Naive thymus-derived CD4-positive, alpha-beta T cell (primary cell): ENCODE results near the gene ELFN2. TPM values are rescaled to one million over a fixed set of nuclear protein-coding genes. Genes with fewer than 3 reads are reported as not detected.

Experiments
- ATAC-seq: fragments of 150-1000 bp; cut with Tn5 transposase; 2 replicates; pipeline ENCODE4 v1.10.0; 2021; ENCODE audit warnings: mild to moderate bottlenecking, moderate library complexity
- CTCF ChIA-PET: fragments of 350-600 bp; sonication (Branson Sonifier 250); formaldehyde crosslinking; loops from one replicate; lab custom pipeline; 2021; ENCODE audit warnings: antibody characterized with exemption; lab: Charles Lee
- POLR2A ChIA-PET: fragments of 350-600 bp; sonication (Branson Sonifier 250); formaldehyde crosslinking; loops from one replicate; lab custom pipeline; 2021; ENCODE audit warnings: antibody characterized with exemption, inconsistent platforms; lab: Charles Lee
- DNase-seq, 9 donors: peaks; one replicate each; pipeline versions ENCODE4 v3.0.0 to v3.0.0-alpha.2; 2020 to 2022; ENCODE audit warnings: mixed read lengths in 1 of 9
- H3K27ac ChIP-seq: one replicate; pipeline ENCODE4 v1.7.0; 2013; ENCODE audit warnings: mild to moderate bottlenecking, low read depth, low read length, moderate library complexity
- H3K27me3 ChIP-seq, 2 donors: one replicate each; pipeline ENCODE4 v1.7.0; 2013; ENCODE audit warnings: low read length in 2 of 2, mild to moderate bottlenecking in 2 of 2, moderate library complexity in 2 of 2; ENCODE audit not compliant: control insufficient read depth in 2 of 2, insufficient read depth in 2 of 2
- H3K36me3 ChIP-seq, 3 experiments: 1 replicate in 2 of 3; 2 replicates in 1 of 3; pipeline ENCODE4 v1.7.0; 2013; ENCODE audit warnings: low read length in 3 of 3, mild to moderate bottlenecking in 3 of 3, moderate library complexity in 1 of 3; ENCODE audit not compliant: insufficient read depth in 3 of 3, control insufficient read depth in 2 of 3
- H3K4me1 ChIP-seq, 2 donors: one replicate each; pipeline ENCODE4 v1.7.0; 2013; ENCODE audit warnings: low read length in 2 of 2, mild to moderate bottlenecking in 2 of 2, moderate library complexity in 1 of 2; ENCODE audit not compliant: control insufficient read depth in 2 of 2, insufficient read depth in 2 of 2
- H3K4me3 ChIP-seq: 2 replicates; pipeline ENCODE4 v1.7.0; 2013; ENCODE audit warnings: mild to moderate bottlenecking, low read length
- H3K9me3 ChIP-seq, 3 experiments: 1 replicate in 2 of 3; 2 replicates in 1 of 3; pipeline ENCODE4 v1.7.0; 2013; ENCODE audit warnings: low read length in 3 of 3; ENCODE audit not compliant: control insufficient read depth in 2 of 3
- H3K27ac Mint-ChIP-seq, 9 donors: one replicate each; pipeline ENCODE4 v1.8.0; 2020 to 2022; ENCODE audit warnings: mixed read lengths in 9 of 9, mild to moderate bottlenecking in 8 of 9, moderate library complexity in 5 of 9, inconsistent platforms in 2 of 9
- H3K27me3 Mint-ChIP-seq, 5 donors: one replicate each; pipeline ENCODE4 v1.8.0; 2021 to 2022; ENCODE audit warnings: mixed read lengths in 5 of 5, mild to moderate bottlenecking in 1 of 5
- H3K36me3 Mint-ChIP-seq, 5 donors: one replicate each; pipeline ENCODE4 v1.8.0; 2020 to 2022; ENCODE audit warnings: mixed read lengths in 5 of 5, mild to moderate bottlenecking in 3 of 5, inconsistent platforms in 1 of 5
- H3K4me1 Mint-ChIP-seq, 7 donors: one replicate each; pipeline ENCODE4 v1.8.0; 2020 to 2022; ENCODE audit warnings: mixed read lengths in 7 of 7, mild to moderate bottlenecking in 3 of 7, inconsistent platforms in 1 of 7
- H3K4me3 Mint-ChIP-seq, 10 donors: one replicate each; pipeline ENCODE4 v1.8.0; 2020 to 2022; ENCODE audit warnings: mild to moderate bottlenecking in 10 of 10, mixed read lengths in 10 of 10, moderate library complexity in 6 of 10, inconsistent platforms in 2 of 10
- H3K9me3 Mint-ChIP-seq, 11 donors: one replicate each; pipeline ENCODE4 v1.8.0; 2020 to 2022; ENCODE audit warnings: mixed read lengths in 11 of 11, mild to moderate bottlenecking in 4 of 11, inconsistent platforms in 1 of 11, moderate library complexity in 1 of 11
- intact Hi-C, 2 donors: fragments of 100-400 bp; cut with micrococcal nuclease; formaldehyde crosslinking; loops; one replicate each; pipeline ENCODE4 v1.15.1; 2023
- polyA plus RNA-seq, 2 donors: library from polyadenylated mRNA; unstranded; fragments of 300-500 nt; fragmentation: Illumina TruSeq; gene quantifications; one replicate each; pipeline ENCODE4 v1.2.3, GENCODE V29; 2021
- total RNA-seq, 6 experiments: library from RNA in 5 of 6; stranded (reverse) in 5 of 6; gene quantifications; 1 replicate in 5 of 6; 2 replicates in 1 of 6; pipeline ENCODE4 v1.2.3 and lab custom pipeline; 2021 to 2026

The ELFN2 gene
- total and polyA plus RNA-seq, 7 experiments from 2014 or later = 0.10 to 0.66 (median 0.57) TPM; not detected in 2

GRCh38 chr22:37423283-37423682, 4.0 kb downstream of the ELFN2 start:
- peaks cover 8 to 12% of the 10 kb centered on the region in 2 donors for H3K4me1 ChIP-seq
- no peak for ATAC-seq
- intact Hi-C loops = loop anchor here in 1 of 2 donors (10.0 kb wide), 1 partner anchor 348 kb away; no protein-coding TSS in a partner anchor
- H3K27me3 Mint-ChIP-seq = peaks cover 42 to 78% (median 47%) of the 10 kb centered on the region in 5 donors
- H3K36me3 ChIP-seq = no peaks in the 10 kb centered on the region
- peaks cover 12 to 21% (median 15%) of the 10 kb centered on the region in 7 donors for H3K4me1 Mint-ChIP-seq
- peaks cover 0 to 3% (median 0%) of the 10 kb centered on the region in 11 donors for H3K9me3 Mint-ChIP-seq
- H3K4me3 Mint-ChIP-seq = no peak overlapping the region
- peaks cover 0 to 5% (median 0%) of the 10 kb centered on the region in 5 donors for H3K36me3 Mint-ChIP-seq
- DNase-seq = no peak
- no peak overlapping the region for H3K27ac ChIP-seq
- no peak overlapping the region for H3K27ac Mint-ChIP-seq
- H3K27me3 ChIP-seq = peaks cover 3 to 6% of the 10 kb centered on the region in 2 donors
- H3K4me3 ChIP-seq = no peak overlapping the region
- ChIA-PET CTCF (no interaction called here), POLR2A (no interaction called here)
- H3K9me3 ChIP-seq = no peaks in the 10 kb centered on the region

- CTCF ChIA-PET = no interaction called here
- Histone ChIP-seq H3K4me3 (no peak overlapping the region), H3K9me3 (no peaks in the 10 kb centered on the region), H3K27ac (no peak overlapping the region), H3K36me3 (no peaks in the 10 kb centered on the region), H3K4me1 (peaks cover 5 to 6% of the 10 kb centered on the region in 2 donors), H3K27me3 (peaks cover 0 to 3% of the 10 kb centered on the region in 2 donors)
- DNase-seq (no peak), ATAC-seq (no peak)
- intact Hi-C loops = loop anchor here in 1 of 2 donors (10.0 kb wide), 1 partner anchor 347 kb away; no protein-coding TSS in a partner anchor
- peak overlapping the region in 3 of 10 donors; percentile 30 to 97 (median 90) for H3K4me3 Mint-ChIP-seq
- peaks cover 0 to 3% (median 0%) of the 10 kb centered on the region in 11 donors for H3K9me3 Mint-ChIP-seq
- H3K4me1 Mint-ChIP-seq = peaks cover 20 to 33% (median 24%) of the 10 kb centered on the region in 7 donors
- POLR2A ChIA-PET = no interaction called here
- peaks cover 0 to 5% (median 0%) of the 10 kb centered on the region in 5 donors for H3K36me3 Mint-ChIP-seq
- no peak overlapping the region for H3K27ac Mint-ChIP-seq
- peaks cover 48 to 81% (median 57%) of the 10 kb centered on the region in 5 donors for H3K27me3 Mint-ChIP-seq
Measured at GRCh38 chr22:37421468-37421877, 5.8 kb downstream of the ELFN2 start.

- DNase-seq (no peak), ATAC-seq (no peak)
- Histone ChIP-seq H3K4me1 (peaks cover 6 to 10% of the 10 kb centered on the region in 2 donors), H3K27ac (no peak overlapping the region), H3K9me3 (no peaks in the 10 kb centered on the region), H3K27me3 (peaks cover 0 to 3% of the 10 kb centered on the region in 2 donors), H3K4me3 (peak overlapping the region; percentile 27), H3K36me3 (no peaks in the 10 kb centered on the region)
- POLR2A ChIA-PET = no interaction called here
- CTCF ChIA-PET = no interaction called here
- no peak overlapping the region for H3K27ac Mint-ChIP-seq
- peaks cover 0 to 5% (median 0%) of the 10 kb centered on the region in 5 donors for H3K36me3 Mint-ChIP-seq
- intact Hi-C loops = loop anchor here in 1 of 2 donors (10.0 kb wide), 1 partner anchor 346 kb away; no protein-coding TSS in a partner anchor
- peak overlapping the region; percentile 79 to 97 (median 85) for H3K4me3 Mint-ChIP-seq
- H3K4me1 Mint-ChIP-seq = peaks cover 21 to 39% (median 30%) of the 10 kb centered on the region in 7 donors
- H3K27me3 Mint-ChIP-seq = peaks cover 48 to 81% (median 61%) of the 10 kb centered on the region in 5 donors
- H3K9me3 Mint-ChIP-seq = peaks cover 0 to 3% (median 0%) of the 10 kb centered on the region in 11 donors
Measured at GRCh38 chr22:37420686-37421467, 6.4 kb downstream of the ELFN2 start.

- peaks cover 0 to 5% (median 0%) of the 10 kb centered on the region in 5 donors for H3K36me3 Mint-ChIP-seq
- H3K27me3 ChIP-seq = peaks cover 0 to 3% of the 10 kb centered on the region in 2 donors
- CTCF ChIA-PET = no interaction called here
Measured at GRCh38 chr22:37419969-37420685, 7.2 kb downstream of the ELFN2 start.

GRCh38 chr22:37419370-37419968, 7.8 kb downstream of the ELFN2 start:
- no peak for DNase-seq
- Mint-ChIP-seq H3K4me1 (peaks cover 21 to 40% (median 31%) of the 10 kb centered on the region in 7 donors), H3K36me3 (peaks cover 0 to 5% (median 0%) of the 10 kb centered on the region in 5 donors), H3K4me3 (peak overlapping the region; percentile 66 to 97 (median 79)), H3K27me3 (peaks cover 49 to 79% (median 62%) of the 10 kb centered on the region in 5 donors), H3K27ac (peak overlapping the region in 1 of 9 donors; percentile 57), H3K9me3 (peaks cover 0 to 3% (median 0%) of the 10 kb centered on the region in 11 donors)
- intact Hi-C loops = no loop called here
- H3K4me3 ChIP-seq = no peak overlapping the region
- no peak overlapping the region for H3K27ac ChIP-seq
- H3K27me3 ChIP-seq = peaks cover 0 to 3% of the 10 kb centered on the region in 2 donors
- no peaks in the 10 kb centered on the region for H3K36me3 ChIP-seq
- no peaks in the 10 kb centered on the region for H3K9me3 ChIP-seq
- ATAC-seq = peak; percentile 18
- peaks cover 6 to 10% of the 10 kb centered on the region in 2 donors for H3K4me1 ChIP-seq
- ChIA-PET POLR2A (no interaction called here), CTCF (no interaction called here)

More at GRCh38 chr22:37419969-37420685, 7.2 kb downstream of the ELFN2 start:
- Mint-ChIP-seq H3K4me3 (peak overlapping the region; percentile 79 to 97 (median 85)), H3K4me1 (peaks cover 21 to 40% (median 31%) of the 10 kb centered on the region in 7 donors), H3K27ac (no peak overlapping the region), H3K27me3 (peaks cover 45 to 79% (median 56%) of the 10 kb centered on the region in 5 donors), H3K9me3 (peaks cover 0 to 3% (median 0%) of the 10 kb centered on the region in 11 donors)
- Histone ChIP-seq H3K4me3 (peak overlapping the region; percentile 27), H3K36me3 (no peaks in the 10 kb centered on the region), H3K4me1 (peaks cover 6 to 10% of the 10 kb centered on the region in 2 donors), H3K9me3 (no peaks in the 10 kb centered on the region), H3K27ac (no peak overlapping the region)
- DNase-seq = peak in 1 of 9 donors; percentile 42
- peak; percentile 36 for ATAC-seq
- intact Hi-C loops = loop anchor here in 1 of 2 donors (10.0 kb wide), 1 partner anchor 345 kb away; no protein-coding TSS in a partner anchor
- POLR2A ChIA-PET = no interaction called here
